Esophagus muscularis mucosa (tissue), 4 donors: ENCODE measurements around the gene XRRA1.

Experiments
- CTCF ChIP-seq, 3 experiments: fragments of 200-600 bp in 2 of 3; fragments of 450-650 bp in 1 of 3; sonication (generic) in 2 of 3; IDR thresholded peaks; one replicate each; pipeline ENCODE4 v1.5.1; 2017 to 2019; ENCODE audit warnings: antibody characterized with exemption in 3 of 3, mild to moderate bottlenecking in 2 of 3, moderate library complexity in 1 of 3
- EP300 ChIP-seq: sonication (generic); formaldehyde crosslinking; IDR thresholded peaks from one replicate; pipeline ENCODE4 v1.6.1; 2017; ENCODE audit warnings: antibody characterized with exemption
- POLR2A ChIP-seq: fragments of 450-650 bp; IDR thresholded peaks from one replicate; pipeline ENCODE4 v1.6.1; 2017; ENCODE audit warnings: antibody characterized with exemption, moderate library complexity, mild to moderate bottlenecking, low read depth
- POLR2AphosphoS5 ChIP-seq, 2 donors: sonication (generic); formaldehyde crosslinking; IDR thresholded peaks; one replicate each; pipeline ENCODE4 v1.6.1; 2017; ENCODE audit warnings: antibody characterized with exemption in 2 of 2

GRCh38 chr11:74935285-74935684, 13.6 kb downstream of the XRRA1 start:
- no peak for TF ChIP-seq CTCF (IDR thresholded peaks at IDR 0.05)
- TF ChIP-seq EP300, result no peak
- no peak for TF ChIP-seq POLR2A
- TF ChIP-seq POLR2AphosphoS5 (IDR thresholded peaks at IDR 0.05), result no peak
